Stomach (tissue), 9 donors: ENCODE measurements around the gene BNIP3. TPM values are rescaled to one million over a fixed set of nuclear protein-coding genes. Genes with fewer than 3 reads are reported as not detected.
"Not testable (repeated sequence)": the region's sequence is repeated elsewhere in the genome, so short reads cannot be mapped to it uniquely, and the experiment has no call there.

Source experiments
- DNase-seq, 2 donors: peaks; one replicate each; pipeline versions ENCODE4 v3.0.0 to v3.0.0-alpha.2; 2013 to 2019
- H3K27ac ChIP-seq, 5 donors: fragments of 200-600 bp in 4 of 5; sonication (generic) in 4 of 5; one replicate each; pipeline ENCODE4 v1.5.1; 2013 to 2019; ENCODE audit warnings: mild to moderate bottlenecking in 1 of 5, moderate library complexity in 1 of 5
- H3K27me3 ChIP-seq, 3 donors: fragments of 200-600 bp; sonication (generic); one replicate each; pipeline ENCODE4 v1.5.1; 2017 to 2019; ENCODE audit warnings: mixed run types in 1 of 3
- H3K36me3 ChIP-seq, 4 donors: fragments of 200-600 bp; sonication (generic); 1 replicate in 3 of 4; 2 replicates in 1 of 4; pipeline ENCODE4 v1.5.1; 2016 to 2019
- H3K4me1 ChIP-seq, 4 donors: fragments of 200-600 bp; sonication (generic); one replicate each; pipeline ENCODE4 v1.5.1; 2016 to 2019
- H3K4me3 ChIP-seq, 4 donors: fragments of 200-600 bp; sonication (generic) in 3 of 4; one replicate each; pipeline ENCODE4 v1.5.1; 2016 to 2019; ENCODE audit warnings: mild to moderate bottlenecking in 1 of 4
- H3K9me3 ChIP-seq, 4 donors: fragments of 200-600 bp; sonication (generic); one replicate each; pipeline ENCODE4 v1.5.1; 2016 to 2019
- EP300 ChIP-seq: sonication (generic); formaldehyde crosslinking; IDR thresholded peaks from one replicate; pipeline ENCODE4 v1.6.1; 2017; ENCODE audit warnings: antibody characterized with exemption
- POLR2A ChIP-seq, 4 donors: fragments of 450-650 bp; IDR thresholded peaks; one replicate each; pipeline ENCODE4 v1.6.1; 2016; ENCODE audit warnings: antibody characterized with exemption in 4 of 4, control low read depth in 2 of 4, mild to moderate bottlenecking in 1 of 4, moderate library complexity in 1 of 4
- POLR2AphosphoS5 ChIP-seq, 3 donors: sonication (generic); formaldehyde crosslinking; IDR thresholded peaks; one replicate each; pipeline ENCODE4 v1.6.1; 2016; ENCODE audit warnings: antibody characterized with exemption in 3 of 3
- WGBS, 5 donors: extraction: QIAGEN DNeasy Blood & Tissue Kit in 3 of 5; methylation state at CpG; one replicate each; pipeline versions ENCODE4 v1.1.5 to v1.1.7; 2013 to 2018; 5-methylcytosine and 5-hydroxymethylcytosine counted together
- intact Hi-C: fragments of 100-400 bp; cut with DNase I; formaldehyde crosslinking; loops from one replicate; pipeline ENCODE4 v1.15.1; 2023; ENCODE audit warnings: low total_unique reads
- polyA plus RNA-seq, 3 donors: library from polyadenylated mRNA; stranded (reverse); fragments of 200-250 nt; gene quantifications; one replicate each; pipeline ENCODE4 v1.2.3, GENCODE V29; 2013
- total RNA-seq, 5 donors: library from RNA; depleted of rRNA; stranded (reverse); fragments of >200 nt; gene quantifications; one replicate each; pipeline versions ENCODE4 v1.1.0 to v1.2.3, GENCODE V29; 2014 to 2016
- TF ChIP-seq, protein P1 (sequence below), 7 experiments: fragments of 450-650 bp in 4 of 7; fragments of 200-600 bp in 3 of 7; sonication (generic) in 3 of 7; IDR thresholded peaks; one replicate each; pipeline ENCODE4 v1.5.1; 2016 to 2019; ENCODE audit warnings: antibody characterized with exemption in 7 of 7, control low read depth in 2 of 7, mild to moderate bottlenecking in 1 of 7
- donor health status: healthy with polysubstance abuse.
- donor health status: Bipolar disorder and iron deficiency.
- donor health status: healthy.

Gene BNIP3
- total and polyA plus RNA-seq, 8 donors = 9.8 to 81.7 (median 22.0) TPM

DNA sequence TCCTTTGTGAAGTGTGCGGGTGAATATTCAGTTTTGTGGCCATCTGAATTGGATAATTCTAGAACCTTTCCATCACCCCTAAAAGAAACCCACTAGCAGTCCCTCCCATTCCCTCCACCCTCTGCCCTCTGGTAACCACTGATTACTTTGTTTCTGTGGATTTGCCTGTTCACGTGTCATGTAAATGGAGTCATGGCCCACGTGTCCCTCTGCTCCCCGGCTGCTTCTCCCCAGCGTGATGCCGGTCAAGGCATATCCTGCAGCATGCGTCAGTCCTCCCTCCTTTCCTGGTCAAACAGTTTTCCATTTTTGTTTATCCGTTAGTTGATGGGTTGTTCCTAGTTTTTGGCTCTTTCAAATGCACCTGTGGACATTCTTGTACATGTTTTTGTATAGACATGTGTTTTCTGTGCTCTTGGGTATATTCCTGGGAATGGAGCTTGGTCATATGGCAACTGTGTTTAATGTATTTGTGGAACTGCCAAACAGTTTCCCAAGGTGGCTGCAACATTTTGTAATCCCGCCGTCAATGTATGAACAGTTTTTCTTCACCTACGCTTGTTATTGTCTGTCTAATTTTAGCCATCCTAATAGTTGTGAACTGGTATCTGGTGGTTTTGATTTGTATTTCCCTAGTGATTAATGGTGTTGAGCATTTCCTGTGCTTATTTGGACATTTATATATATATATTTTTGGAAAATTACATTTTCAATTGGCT lies 58.5 kb downstream of the BNIP3 start:
- Histone ChIP-seq H3K4me3 (no peak overlapping the region), H3K4me1 (peaks cover 7 to 22% (median 18%) of the 10 kb centered on the region in 4 donors), H3K27ac (no peak overlapping the region), H3K27me3 (no peaks in the 10 kb centered on the region), H3K36me3 (no peaks in the 10 kb centered on the region), H3K9me3 (peaks cover 0 to 13% (median 2%) of the 10 kb centered on the region in 4 donors)
- TF ChIP-seq, protein P1, sequence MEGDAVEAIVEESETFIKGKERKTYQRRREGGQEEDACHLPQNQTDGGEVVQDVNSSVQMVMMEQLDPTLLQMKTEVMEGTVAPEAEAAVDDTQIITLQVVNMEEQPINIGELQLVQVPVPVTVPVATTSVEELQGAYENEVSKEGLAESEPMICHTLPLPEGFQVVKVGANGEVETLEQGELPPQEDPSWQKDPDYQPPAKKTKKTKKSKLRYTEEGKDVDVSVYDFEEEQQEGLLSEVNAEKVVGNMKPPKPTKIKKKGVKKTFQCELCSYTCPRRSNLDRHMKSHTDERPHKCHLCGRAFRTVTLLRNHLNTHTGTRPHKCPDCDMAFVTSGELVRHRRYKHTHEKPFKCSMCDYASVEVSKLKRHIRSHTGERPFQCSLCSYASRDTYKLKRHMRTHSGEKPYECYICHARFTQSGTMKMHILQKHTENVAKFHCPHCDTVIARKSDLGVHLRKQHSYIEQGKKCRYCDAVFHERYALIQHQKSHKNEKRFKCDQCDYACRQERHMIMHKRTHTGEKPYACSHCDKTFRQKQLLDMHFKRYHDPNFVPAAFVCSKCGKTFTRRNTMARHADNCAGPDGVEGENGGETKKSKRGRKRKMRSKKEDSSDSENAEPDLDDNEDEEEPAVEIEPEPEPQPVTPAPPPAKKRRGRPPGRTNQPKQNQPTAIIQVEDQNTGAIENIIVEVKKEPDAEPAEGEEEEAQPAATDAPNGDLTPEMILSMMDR (IDR thresholded peaks at IDR 0.05) = no peak
- no peak for TF ChIP-seq EP300
- no peak for TF ChIP-seq POLR2A (IDR thresholded peaks at IDR 0.05)
- TF ChIP-seq POLR2AphosphoS5 (IDR thresholded peaks at IDR 0.05) = no peak
- DNase-seq = no peak
- 92 to 95% (median 93%) methylated on average over 11 of the region's 11 CpGs for WGBS, 5 donors
- intact Hi-C loops = no loop called here

DNA sequence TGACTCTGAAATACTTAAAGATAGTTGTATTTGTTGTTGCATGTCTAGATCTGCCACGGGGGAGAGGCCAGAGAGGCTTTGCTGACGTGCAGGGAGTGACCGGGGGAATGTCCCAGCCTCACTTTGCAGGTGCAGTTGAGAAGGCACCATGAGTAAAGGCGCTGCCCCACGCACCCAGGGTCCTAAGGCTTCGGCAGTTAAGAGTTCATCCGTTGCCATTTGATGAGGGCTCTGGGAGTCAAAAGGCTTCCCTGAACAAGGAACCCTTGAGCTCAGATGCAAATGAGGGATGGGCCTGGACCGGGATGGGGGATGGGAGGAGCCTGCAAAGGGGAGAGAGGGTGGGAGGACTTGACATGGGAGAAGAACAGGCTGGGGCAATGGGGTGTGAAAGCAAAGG lies 60.5 kb downstream of the BNIP3 start:
- H3K9me3 ChIP-seq = peaks cover 0 to 13% (median 2%) of the 10 kb centered on the region in 4 donors
- 67 to 84% (median 76%) methylated on average over 8 of the region's 8 CpGs for WGBS, 5 donors
- H3K27me3 ChIP-seq = no peaks in the 10 kb centered on the region
- no peaks in the 10 kb centered on the region for H3K36me3 ChIP-seq
- no peak overlapping the region for H3K27ac ChIP-seq
- no peak for DNase-seq
- TF ChIP-seq, protein P1 (IDR thresholded peaks at IDR 0.05) = no peak
- TF ChIP-seq POLR2AphosphoS5 (IDR thresholded peaks at IDR 0.05) (no peak), POLR2A (IDR thresholded peaks at IDR 0.05) (no peak), EP300 (no peak)
- intact Hi-C loops = no loop called here
- H3K4me3 ChIP-seq = no peak overlapping the region
- H3K4me1 ChIP-seq = peaks cover 0 to 15% (median 5%) of the 10 kb centered on the region in 4 donors

DNA sequence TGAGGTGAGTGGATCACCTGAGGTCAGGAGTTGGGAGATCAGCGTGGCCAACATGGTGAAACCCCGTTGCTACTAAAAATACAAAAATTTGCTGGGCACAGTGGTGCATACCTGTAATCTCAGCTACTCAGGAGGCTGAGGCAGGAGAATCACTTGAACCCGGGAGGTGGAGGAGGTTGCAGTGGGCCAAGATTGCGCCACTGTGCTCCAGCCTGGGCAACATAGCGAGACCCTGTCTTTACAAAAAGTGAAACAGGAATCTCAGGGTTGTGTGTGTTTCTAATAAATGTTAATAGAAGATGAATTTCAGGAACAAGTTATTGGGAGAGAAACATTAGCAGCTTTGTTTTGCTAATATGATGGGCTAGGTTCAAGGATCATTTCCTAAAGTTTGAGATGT lies 61.0 kb downstream of the BNIP3 start:
- WGBS, 5 donors = 81 to 92% (median 84%) methylated on average over 5 of the region's 5 CpGs
- H3K4me1 ChIP-seq = peaks cover 0 to 20% (median 5%) of the 10 kb centered on the region in 4 donors
- peaks cover 0 to 11% (median 1%) of the 10 kb centered on the region in 4 donors for H3K9me3 ChIP-seq
- no peak overlapping the region for H3K4me3 ChIP-seq
- no peaks in the 10 kb centered on the region for H3K36me3 ChIP-seq
- intact Hi-C loops = no loop called here
- no peak for DNase-seq
- H3K27ac ChIP-seq = no peak overlapping the region
- TF ChIP-seq POLR2A (IDR thresholded peaks at IDR 0.05) (no peak), POLR2AphosphoS5 (IDR thresholded peaks at IDR 0.05) (no peak), EP300 (no peak)
- TF ChIP-seq, protein P1 (IDR thresholded peaks at IDR 0.05) = no peak
- H3K27me3 ChIP-seq = no peaks in the 10 kb centered on the region

DNA sequence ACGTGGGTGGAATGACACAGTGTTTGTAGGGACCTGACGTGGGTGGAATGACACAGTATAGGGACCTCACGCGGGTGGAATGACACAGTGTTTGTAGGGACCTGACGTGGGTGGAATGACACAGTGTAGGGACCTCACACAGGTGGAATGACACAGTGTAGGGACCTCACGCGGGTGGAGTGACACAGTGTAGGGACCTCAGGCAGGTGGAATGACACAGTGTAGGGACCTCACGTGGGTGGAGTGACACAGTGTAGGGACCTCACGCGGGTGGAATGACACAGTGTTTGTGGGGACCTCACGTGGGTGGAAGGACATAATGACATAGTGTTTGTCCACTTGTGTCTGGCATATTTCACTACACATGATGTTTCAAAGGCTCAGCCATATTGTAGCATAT lies 61.6 kb downstream of the BNIP3 start:
- Histone ChIP-seq H3K4me1 (peaks cover 0 to 22% (median 5%) of the 10 kb centered on the region in 4 donors), H3K36me3 (no peaks in the 10 kb centered on the region), H3K9me3 (peaks cover 0 to 5% (median 0%) of the 10 kb centered on the region in 4 donors), H3K4me3 (no peak overlapping the region), H3K27me3 (no peaks in the 10 kb centered on the region), H3K27ac (no peak overlapping the region)
- TF ChIP-seq POLR2AphosphoS5 (IDR thresholded peaks at IDR 0.05) = no peak
- TF ChIP-seq, protein P1 (IDR thresholded peaks at IDR 0.05) = no peak
- WGBS, 5 donors = 89 to 94% (median 90%) methylated on average over 11 of the region's 11 CpGs
- intact Hi-C loops = no loop called here
- DNase-seq = no peak

DNA sequence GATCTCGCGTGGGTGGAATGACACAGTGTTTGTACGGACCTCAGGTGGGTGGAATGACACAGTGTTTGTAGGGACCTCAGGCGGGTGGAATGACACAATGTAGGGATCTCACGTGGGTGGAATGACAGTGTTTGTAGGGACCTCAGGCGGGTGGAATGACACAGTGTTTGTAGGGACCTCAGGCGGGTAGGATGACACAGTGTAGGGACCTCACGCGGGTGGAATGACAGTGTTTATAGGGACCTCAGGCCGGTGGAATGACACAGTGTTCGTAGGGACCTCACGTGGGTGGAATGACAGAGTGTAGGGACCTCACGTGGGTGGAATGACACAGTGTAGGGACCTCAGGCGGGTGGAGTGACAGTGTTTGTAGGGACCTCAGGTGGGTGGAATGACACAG lies 62.3 kb downstream of the BNIP3 start:
- DNase-seq, H3K9me3 ChIP-seq, H3K27me3 ChIP-seq, H3K36me3 ChIP-seq, intact Hi-C loops, H3K4me3 ChIP-seq, H3K27ac ChIP-seq: not testable (repeated sequence)
- WGBS, 5 donors = 89 to 95% (median 92%) methylated on average over 14 of the region's 14 CpGs
- peaks cover 0 to 22% (median 6%) of the 10 kb centered on the region in 4 donors for H3K4me1 ChIP-seq
